Suppressor macrophage (primary cell): ENCODE results near the gene INSYN2A.

Source experiments
- DNase-seq, 4 experiments: peaks; one replicate each; pipeline ENCODE4 v3.0.0-alpha.2; 2020 to 2022

INSYN2A gene

GRCh38 chr10:127153181-127153580, 43.2 kb downstream of the INSYN2A start:
- DNase-seq, result no peak

- DNase-seq, result no peak
Observed at GRCh38 chr10:127151981-127152699, 44.3 kb downstream of the INSYN2A start.

GRCh38 chr10:127151541-127151940, 44.9 kb downstream of the INSYN2A start:
- DNase-seq, result no peak

- DNase-seq, result peak; percentile 53 to 74 (median 60)
Observed at GRCh38 chr10:127150136-127150535, 46.3 kb downstream of the INSYN2A start.

GRCh38 chr10:127149501-127150081, 46.8 kb downstream of the INSYN2A start:
- DNase-seq, result peak in 3 of 4 experiments; percentile 13 to 17 (median 16)

GRCh38 chr10:127148933-127149220, 47.5 kb downstream of the INSYN2A start:
- DNase-seq, result peak; percentile 20 to 70 (median 40)

GRCh38 chr10:127148066-127148932, 48.1 kb downstream of the INSYN2A start:
- peak; percentile 42 to 66 (median 54) for DNase-seq

GRCh38 chr10:127146661-127147060, 49.7 kb downstream of the INSYN2A start:
- DNase-seq, result no peak
